DMS79 (cell line): ENCODE data around the gene CBARP.
A peak's percentile ranks its signal among the peaks of the same experiment; 100 is the strongest.

Source experiments
- DNase-seq: peaks from one replicate; lab custom pipeline; 2025; lab: John Stamatoyannopoulos, UW

Gene CBARP, protein sequence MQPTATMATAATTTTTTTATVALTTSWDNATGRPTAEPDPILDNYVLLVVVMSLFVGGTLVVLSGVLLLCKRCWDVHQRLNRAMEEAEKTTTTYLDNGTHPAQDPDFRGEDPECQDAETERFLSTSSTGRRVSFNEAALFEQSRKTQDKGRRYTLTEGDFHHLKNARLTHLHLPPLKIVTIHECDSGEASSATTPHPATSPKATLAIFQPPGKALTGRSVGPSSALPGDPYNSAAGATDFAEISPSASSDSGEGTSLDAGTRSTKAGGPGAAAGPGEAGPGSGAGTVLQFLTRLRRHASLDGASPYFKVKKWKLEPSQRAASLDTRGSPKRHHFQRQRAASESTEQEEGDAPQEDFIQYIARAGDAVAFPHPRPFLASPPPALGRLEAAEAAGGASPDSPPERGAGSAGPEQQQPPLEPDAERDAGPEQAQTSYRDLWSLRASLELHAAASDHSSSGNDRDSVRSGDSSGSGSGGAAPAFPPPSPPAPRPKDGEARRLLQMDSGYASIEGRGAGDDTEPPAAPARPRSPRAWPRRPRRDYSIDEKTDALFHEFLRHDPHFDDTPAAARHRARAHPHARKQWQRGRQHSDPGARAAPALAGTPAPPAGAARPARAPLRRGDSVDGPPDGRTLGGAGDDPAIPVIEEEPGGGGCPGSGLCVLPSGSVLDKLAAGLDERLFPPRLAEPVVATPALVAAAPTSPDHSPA

DNA sequence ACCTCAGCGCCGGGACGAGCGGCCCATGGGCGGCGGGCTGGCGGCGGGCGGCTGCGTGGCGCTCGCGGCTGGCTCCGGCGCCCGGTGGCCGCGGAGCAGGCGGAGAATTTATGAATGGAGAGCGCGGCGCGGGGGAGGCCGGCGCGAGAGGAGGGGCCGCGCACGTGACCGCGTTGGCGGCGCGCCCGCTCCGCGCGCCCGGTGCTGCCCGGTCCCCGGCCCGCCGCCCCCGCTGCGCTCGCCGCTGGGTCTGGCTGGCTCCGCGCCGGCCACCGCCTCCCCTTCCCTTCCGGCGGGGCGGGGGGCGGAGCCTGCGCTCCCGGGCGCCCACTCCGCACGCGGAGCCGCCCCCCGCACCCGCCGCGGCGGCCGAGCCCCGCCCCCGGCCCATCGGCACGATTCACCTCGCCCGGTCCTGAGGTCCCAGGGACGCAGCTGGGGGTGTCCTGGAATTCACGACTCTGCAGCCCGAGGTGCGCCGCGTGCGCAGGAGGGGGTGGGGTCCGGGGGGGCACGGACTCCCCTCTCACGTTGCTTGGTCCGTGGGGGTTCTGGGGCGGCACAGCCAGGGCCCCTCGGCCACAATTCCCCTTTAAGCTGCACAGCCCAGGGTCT, at the start of gene CBARP:
TSS of gene CBARP (minus strand) at position 252 of the 615 bp plus-strand sequence. CDS start 1,905 bp downstream, outside the sequence.
- DNase-seq = no peak

DNA sequence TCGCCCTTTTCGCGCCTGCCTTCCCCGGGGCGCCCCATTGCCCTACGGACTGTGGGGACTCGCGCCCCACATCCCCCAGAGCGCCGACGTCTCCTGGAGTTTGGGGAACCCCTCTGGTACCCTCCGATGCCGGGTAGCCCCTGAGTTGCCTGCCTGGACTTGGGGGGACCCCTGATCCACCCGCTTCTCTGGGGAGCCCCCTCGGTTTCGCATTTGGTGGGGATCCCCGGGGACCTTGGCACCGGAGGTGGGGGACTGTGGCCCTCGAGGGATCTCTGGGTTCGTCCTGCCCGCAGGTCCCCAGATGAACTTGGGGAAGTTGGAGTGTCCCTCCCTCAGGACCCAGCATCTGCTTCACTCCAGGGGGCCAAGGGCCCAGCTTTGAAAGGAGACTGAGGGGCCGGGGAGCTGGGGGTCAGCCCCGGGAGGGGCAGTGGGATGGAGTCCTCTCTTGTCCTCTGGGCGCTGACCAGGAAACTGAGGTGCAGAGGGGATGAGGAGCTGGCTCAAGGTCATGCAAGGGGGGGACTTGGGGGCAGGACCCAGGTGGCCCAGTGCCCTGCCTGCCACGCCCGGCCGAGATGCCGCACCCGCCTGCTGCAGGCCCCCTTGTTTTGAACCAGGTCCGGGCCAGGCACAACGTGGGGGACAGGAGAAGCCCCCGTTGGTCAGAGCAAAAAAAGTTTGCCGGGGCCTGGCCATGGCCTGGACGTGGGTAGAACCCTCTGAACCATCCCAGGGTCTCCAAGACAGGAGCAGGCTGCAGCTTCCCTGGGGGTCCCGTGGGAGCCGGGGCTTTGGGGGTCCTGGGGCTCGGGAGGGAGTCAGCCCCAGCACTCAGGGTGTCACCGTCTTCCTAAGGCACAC, 48.9 kb upstream of the CBARP start:
- DNase-seq = no peak

DNA sequence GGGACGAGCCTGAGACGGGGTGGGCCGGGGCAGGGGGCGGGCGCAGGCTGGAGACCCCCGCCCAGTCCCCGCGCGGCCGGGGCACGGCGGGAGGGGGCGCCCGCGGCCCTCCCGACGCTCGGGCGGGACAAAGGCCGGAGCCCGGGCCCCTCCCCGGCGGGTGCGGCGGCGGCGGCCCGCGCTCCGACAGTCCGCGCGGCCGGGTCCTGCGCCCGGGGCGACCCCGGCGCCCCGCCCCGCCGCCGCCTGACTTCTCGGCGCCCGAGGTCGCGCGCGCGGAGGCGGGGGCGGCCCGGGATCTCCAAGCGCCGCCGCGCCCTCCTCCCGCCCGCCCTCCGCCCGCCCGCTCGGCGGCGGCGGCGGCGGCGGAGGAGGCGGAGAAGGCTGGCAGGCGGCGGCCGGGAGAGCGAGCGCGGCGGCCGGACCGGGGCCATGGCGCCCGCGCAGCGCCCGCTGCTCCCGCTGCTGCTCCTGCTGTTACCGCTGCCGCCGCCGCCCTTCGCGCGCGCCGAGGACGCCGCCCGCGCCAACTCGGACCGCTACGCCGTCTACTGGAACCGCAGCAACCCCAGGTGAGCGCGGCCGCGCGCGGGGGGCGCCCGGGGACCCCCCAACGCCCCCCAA, 48.0 kb upstream of the CBARP start, which contains the start of gene EFNA2:
TSS of gene EFNA2 (plus strand) at position 137 of the 624 bp plus-strand sequence. CDS start at position 433, 296 bp downstream.
- no peak for DNase-seq

DNA sequence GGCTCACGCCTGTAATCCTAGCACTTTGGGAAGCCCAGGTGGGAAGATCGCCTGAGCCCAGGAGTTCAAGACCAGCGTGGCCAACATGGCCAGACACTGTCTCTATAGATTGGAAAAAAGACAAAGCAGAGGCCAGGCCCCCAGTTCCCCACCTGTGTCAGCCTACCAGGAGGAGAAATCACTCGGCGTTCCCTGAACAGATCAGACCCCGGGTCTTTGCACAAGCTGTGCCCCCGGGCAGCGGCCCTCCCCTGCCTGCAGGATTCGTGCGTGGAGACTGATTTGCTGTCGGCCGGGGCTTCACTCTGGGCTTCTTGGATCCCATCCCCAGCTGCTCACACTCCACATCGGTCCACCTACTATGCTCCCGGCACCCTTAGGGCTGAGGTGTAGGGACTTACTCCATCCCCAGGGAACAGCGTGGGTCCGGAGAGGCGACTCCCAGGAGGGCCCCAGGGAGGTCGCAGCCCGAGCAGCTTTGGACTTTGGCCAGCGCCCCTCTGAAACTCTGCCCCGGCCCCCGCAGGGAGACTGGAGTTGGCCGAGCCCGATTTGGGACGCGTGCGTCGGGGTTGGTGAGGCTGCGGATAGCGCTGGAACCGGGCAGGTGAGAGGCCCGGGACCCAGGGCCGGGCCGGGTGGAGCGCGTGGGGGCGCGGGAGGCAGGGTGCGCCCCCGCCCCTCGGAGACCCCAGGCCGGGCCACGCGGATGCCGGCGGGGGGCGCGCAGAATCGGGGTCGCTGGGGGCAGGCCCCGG, 47.4 kb upstream of the CBARP start:
- no peak for DNase-seq

DNA sequence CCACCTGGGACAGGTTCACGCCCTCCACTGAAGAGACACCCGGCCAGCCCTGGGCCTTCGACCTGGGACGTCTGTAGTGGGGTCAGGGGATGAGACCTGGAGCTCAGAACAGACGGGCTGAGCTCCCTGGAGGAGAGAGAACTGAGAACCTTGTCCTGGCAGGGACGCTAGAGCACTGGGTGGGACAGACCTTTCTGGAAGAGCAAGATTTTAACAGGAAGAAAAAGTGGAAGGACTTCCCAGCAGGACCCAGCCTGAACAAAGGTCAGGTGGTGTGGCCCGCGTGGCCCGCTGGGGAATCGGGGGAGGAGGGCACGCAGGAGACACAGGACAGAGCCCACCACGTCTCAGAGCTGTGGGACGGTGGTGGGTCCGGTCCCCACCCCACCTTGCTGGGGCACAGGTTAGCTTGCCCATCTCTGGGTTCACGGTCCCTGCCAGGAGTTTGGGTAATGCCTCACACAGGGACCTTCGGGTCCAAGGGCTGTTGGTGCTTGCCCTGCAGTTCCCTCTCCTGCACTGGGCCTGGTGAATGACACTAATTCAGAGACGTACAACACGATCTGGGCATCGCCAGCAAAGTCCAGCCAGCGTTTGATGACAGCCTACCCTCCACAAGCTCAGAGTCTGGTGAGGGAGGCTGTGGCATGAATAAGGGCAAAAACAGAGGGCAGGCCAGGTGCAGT, 46.6 kb upstream of the CBARP start:
- DNase-seq = no peak

DNA sequence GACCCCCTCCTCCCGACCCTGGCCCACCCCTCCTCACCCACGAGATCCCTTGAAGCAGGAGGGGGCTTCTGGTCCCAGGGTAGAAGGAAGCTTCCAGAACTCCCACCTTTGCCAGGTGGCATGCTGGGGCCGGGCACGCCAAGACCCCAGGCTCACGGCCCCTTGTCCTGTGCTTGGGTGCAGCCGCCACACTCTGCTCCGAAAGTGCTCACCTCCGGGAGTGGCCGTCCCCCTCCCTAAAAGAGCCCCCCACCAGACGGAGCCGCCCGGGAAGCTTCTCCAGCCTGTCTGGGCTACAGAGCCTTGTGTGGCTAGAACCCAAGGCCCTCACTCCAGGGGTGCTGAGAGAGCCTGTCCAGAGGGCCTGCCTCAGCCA, 46.1 kb upstream of the CBARP start:
- no peak for DNase-seq

DNA sequence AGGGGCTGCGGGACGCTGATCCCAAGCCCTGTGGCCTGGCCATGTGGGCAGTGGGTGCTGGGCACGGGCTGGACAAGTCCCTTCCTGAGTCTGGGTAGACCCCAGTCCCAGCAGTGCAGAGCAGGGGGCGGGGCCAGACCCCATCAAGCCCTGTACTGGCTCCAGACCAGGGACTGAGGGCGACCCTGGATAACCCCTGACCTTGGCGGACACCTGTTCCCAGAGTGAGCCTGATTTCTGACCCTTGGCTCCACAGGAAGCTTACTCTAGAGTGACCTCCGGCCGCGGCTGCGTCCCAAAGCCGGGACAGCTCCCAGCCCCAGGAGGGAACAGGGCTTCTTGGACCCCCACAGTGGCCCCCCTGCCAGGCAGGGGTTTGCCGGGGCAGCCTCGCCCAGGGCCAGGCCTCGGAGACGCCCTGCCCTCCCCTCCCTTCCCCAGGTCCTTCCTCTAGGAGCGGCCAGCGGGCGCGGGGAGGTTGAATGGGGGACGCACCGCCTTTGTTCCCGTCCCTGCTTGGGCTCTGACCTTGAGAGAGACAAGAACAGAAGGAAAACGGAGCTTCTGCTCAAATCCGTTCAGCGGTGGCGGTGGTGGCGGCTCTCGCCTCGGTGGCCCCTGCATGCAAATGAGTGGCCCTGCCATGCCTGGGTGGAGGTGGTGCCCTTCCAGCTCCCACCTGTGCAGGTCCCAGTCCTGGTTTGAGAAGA, 45.6 kb upstream of the CBARP start:
- no peak for DNase-seq

DNA sequence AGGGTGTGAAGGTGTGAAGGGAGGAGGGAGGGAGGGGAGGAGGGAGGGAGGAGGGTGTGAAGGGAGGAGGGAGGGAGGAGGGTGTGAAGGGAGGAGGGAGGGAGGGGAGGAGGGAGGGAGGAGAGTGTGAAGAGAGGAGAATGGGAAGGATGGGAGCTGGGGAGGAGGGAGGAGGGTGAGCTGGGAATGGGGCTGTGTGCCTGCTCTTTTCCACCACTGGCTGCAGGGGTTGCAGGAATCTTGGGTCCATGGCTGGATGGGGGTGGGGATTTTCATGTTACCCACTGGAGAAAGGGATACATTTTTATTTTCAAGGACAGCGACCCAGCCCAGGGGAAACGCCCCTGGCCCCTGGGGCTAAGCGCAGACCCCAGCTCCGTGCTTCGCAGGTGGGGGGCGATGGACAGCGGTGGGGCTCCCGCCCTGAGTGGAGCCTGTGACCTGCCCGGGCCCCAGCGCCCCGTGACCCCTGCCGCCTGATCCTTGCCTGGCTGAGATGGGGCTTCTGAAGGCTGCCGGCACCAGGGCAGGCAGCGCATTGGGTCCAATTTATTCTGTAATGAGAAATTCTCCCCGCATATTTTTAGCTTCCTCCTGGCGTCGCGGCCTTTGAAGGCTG, 44.9 kb upstream of the CBARP start:
- no peak for DNase-seq

DNA sequence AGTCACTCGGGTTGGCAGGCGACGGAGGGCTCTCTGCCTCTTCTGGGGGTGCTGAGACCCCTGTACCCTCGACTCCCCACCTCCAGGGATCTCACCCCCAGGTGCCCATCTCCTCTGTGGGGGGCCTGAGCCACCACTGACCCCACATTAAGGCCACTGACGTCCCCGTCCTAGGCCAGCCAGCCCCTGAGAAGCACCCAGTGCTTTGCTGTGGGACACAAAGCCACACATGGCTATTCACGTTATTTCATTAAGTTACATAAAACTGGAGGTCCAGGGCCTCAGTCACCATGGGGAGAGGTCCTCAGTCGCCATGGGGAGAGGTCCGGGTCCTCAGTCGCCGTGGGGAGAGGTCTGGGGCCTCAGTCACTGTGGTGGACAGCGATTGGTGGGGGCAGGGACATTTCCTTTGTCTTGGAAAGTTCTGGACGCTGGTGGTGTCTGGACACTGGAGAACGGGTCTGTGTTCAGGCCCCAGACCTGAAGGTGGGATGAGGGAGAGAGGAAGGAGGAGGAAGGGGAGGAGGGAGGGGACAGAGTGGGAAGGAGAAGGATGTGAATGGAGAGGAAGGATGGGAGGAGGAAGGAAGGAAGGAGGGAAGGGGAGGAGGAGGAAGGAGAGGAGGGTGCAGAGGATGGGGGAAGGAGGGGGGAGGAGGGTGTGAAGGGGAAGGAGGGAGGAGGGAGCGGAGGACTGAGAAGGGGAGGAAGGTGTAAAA, 43.9 kb upstream of the CBARP start:
- no peak for DNase-seq

DNA sequence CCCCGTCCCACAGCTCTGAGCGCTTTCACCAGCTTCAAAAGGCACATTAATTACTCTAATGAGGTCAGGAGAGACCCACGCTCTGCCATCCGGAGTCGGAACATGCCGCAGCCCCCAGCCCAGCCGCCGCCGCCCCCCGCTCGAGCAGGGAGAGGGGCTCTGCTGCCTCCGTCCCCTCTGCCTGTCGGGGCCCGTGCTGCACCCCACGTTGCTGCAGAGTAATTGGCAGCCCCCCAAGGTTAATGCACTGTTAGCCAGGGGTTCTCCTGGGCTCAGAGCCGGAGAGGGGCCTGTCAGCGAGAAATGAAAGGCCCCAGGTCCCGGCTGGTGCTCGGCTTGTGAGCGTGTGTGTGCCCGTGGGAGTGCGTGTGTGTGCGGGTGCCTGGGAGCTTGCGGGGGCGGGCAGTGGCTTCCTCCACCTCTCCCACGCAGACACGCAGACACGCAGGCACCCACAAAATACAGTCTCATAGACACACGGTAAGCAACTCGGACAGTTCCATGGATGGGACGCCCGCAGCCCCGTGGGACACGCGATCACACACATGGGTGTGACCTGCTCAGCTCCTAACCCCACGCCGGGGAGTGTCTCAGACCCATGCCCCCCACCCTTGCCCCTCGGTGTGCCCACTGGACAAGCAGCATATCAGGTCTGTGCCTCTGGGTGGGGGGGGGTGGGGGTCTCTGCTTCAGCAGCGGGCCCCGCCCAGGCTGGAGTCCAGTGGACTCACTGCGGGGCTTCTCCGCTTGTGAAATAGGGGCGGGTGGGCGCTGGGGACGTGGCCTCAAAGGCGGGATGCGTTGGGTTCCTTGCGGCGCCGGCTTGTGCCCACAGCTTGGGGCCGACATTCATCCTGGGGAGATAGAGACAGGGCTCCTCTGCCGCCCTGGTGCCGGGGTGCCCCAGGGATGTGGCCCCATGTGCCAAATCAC, 43.1 kb upstream of the CBARP start:
- DNase-seq = no peak

DNA sequence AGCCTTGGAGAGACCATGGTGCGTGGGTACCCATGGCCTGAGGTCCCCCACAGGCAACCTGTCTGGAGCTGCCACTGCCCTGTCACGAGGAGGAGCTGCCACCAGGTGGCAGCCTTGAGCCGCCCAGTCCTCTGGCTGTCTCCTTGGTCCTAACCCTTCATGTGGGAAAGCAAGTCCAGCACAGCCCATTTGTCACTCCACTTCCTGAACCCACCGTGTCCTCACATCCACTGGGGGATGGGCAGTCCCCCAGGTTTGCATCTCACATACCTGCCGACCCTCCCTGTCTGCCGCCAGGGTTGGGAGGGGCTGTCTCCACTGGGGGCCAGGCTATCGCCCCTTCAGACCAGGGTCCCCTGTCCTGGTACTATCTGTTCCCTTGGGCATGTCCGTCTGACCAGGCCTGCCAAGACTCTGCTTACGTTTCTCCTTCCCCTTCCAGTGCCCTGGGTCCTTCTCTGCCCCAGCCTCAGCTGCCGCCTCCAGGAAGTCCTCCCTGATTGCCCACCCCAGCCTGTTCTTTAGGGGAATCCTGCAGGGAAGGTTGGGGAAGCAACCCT, 42.1 kb upstream of the CBARP start:
- DNase-seq = peak; percentile 45

DNA sequence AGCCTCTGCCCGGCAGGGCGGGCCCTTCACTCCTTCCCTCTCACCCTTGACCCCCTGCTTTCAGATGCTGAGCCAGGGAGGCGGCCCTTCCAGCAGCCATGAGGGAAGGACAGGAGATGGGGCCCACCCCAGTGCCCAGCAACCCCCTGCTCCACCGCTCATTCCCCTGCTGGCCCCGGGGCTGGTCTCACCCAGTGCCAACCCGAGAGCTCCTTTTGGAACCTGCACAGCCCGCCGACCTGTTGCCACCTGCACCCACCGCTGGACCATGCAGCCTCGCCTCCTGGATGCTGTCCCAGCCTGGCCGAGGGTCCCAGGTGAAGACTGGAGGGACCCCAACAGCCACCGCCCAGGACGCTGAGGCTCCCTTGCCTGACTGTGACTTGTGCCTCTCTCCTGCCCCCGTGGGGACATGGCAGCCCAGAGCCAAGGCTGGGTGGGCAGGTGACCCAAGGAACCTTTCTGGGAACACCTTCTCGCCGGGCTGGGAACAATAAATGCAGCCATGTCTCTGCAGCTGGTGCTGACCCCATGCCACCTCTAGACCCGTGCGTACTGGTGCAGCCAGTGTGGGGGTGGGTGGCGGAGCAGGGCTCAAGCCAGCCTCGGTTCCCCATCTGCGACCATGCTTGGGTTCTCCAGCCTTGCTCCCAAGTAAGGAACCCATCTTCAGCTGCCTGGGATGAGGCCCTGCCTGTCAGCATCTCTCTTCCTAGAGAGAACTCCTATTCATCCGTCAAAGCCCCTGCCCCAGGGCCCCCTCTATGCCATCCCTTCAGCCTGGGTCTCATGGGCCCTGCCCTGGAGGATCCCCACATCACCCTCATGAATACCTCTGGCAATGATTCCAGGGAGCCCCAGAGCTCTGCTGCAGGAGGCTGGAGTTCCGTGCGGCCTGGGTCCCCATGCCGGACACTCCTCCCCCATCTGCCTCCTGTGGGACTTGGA, 41.2 kb upstream of the CBARP start:
- DNase-seq = no peak

DNA sequence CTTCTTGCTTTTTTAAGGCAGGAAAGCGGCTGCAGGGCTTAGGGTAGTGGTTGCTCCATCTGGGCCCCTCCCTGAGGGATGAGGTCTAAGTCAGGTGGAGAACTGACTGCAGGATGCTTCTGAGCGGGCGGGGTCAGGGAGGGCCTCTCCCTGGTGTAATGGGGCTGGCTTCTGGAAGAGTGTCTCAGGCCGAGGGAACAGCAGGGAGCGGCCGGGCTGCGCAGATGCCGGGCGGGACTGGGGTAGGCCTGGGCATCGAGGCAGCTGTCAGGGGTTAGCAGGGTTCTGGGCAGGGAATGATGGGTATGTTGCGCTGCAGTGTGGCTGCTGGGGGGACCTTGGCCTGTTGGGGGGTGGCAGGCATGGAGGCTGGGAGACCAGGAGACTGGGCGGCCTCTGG, 40.3 kb upstream of the CBARP start:
- no peak for DNase-seq

DNA sequence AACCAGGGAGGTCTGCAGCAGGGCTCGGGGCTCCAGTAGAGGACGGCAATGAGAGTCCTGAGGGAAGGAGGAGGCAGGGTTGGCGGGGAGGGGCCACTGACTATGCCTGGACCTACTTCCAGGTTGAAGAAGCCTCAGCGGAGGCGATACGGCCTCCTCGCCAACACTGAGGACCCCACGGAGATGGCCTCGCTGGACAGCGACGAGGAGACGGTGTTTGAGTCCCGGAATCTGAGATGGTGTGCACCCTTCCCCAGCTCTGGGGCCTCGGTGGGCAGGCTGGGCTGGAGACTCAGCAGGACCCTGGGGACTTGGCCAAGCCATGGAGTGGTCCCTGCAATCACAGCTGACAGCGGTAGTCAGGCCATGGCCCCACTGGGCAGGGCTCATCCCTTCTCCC, 39.3 kb upstream of the CBARP start:
- DNase-seq = no peak

DNA sequence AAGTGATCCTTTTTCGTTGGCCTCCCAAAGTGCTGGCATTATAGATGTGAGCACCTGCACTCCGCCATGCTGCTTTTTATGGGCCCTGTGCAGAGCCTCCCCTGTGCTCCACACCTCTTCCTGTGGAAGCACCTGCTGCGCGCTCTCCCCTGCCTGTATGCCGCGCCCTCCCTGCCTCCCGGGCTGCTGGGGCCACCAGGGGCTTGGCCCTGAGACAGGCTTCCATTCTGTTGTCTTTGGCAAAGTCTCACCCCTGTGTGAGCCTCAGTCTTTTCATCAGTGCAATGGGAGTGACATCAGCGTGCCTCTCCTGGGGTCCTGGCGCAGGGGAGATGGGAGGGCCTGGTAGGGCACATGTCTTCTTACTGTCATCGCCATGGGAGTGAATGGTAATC, 38.8 kb upstream of the CBARP start:
- DNase-seq = no peak
